Ishikawa (cell line): ENCODE results near the gene CYP2E1.

Source experiments
- CEBPB ChIP-seq: IDR thresholded peaks from 2 replicates; pipeline ENCODE4 v1.6.1; 2012
- CREB1 ChIP-seq: IDR thresholded peaks from 2 replicates; pipeline ENCODE4 v1.6.1; 2012; ENCODE audit warnings: low read depth
- EP300 ChIP-seq: IDR thresholded peaks from 2 replicates; pipeline ENCODE4 v1.6.1; 2012; ENCODE audit warnings: borderline replicate concordance
- FOXM1 ChIP-seq: IDR thresholded peaks from 2 replicates; pipeline ENCODE4 v1.6.1; 2012; ENCODE audit warnings: low read depth, borderline replicate concordance
- MAX ChIP-seq: IDR thresholded peaks from 2 replicates; pipeline ENCODE4 v1.6.1; 2012
- NFIC ChIP-seq: IDR thresholded peaks from 2 replicates; pipeline ENCODE4 v1.6.1; 2012
- RAD21 ChIP-seq: IDR thresholded peaks from 2 replicates; pipeline ENCODE4 v1.6.1; 2012; ENCODE audit warnings: low read depth
- REST ChIP-seq: IDR thresholded peaks from 2 replicates; pipeline ENCODE4 v1.6.1; 2012; ENCODE audit warnings: low read depth, mild to moderate bottlenecking
- TAF1 ChIP-seq: IDR thresholded peaks from 2 replicates; pipeline ENCODE4 v1.6.1; 2012; ENCODE audit warnings: low read depth, mild to moderate bottlenecking
- TCF12 ChIP-seq: IDR thresholded peaks from 2 replicates; pipeline ENCODE4 v1.6.1; 2012; ENCODE audit warnings: low read depth
- TEAD4 ChIP-seq: IDR thresholded peaks from 2 replicates; pipeline ENCODE4 v1.6.1; 2012
- YY1 ChIP-seq: IDR thresholded peaks from 2 replicates; pipeline ENCODE4 v1.6.1; 2012; ENCODE audit warnings: low read depth
- ZBTB7A ChIP-seq: IDR thresholded peaks from 2 replicates; pipeline ENCODE4 v1.6.1; 2012; ENCODE audit warnings: low read depth

- TF ChIP-seq CEBPB = no peak
- TF ChIP-seq YY1 = no peak
- TF ChIP-seq FOXM1 = no peak
- TF ChIP-seq RAD21 = no peak
- TF ChIP-seq REST = no peak
- TF ChIP-seq EP300 = no peak
- no peak for TF ChIP-seq ZBTB7A
- no peak for TF ChIP-seq TAF1
- TF ChIP-seq MAX = no peak
- TF ChIP-seq TCF12 = no peak
- no peak for TF ChIP-seq TEAD4
- no peak for TF ChIP-seq CREB1
- no peak for TF ChIP-seq NFIC
These were observed 15.8 kb upstream of the CYP2E1 start for GRCh38 chr10:133511408-133511807.
